ENCODE measurements around the gene GRHL3. TPM values are rescaled to one million over a fixed set of nuclear protein-coding genes. Genes with fewer than 3 reads are reported as not detected.
A peak's percentile ranks its signal among the peaks of the same experiment; 100 is the strongest.

Gene GRHL3
- total RNA-seq, 4 donors from 2014 or later: 93.6 to 154 (median 129) TPM

DNA sequence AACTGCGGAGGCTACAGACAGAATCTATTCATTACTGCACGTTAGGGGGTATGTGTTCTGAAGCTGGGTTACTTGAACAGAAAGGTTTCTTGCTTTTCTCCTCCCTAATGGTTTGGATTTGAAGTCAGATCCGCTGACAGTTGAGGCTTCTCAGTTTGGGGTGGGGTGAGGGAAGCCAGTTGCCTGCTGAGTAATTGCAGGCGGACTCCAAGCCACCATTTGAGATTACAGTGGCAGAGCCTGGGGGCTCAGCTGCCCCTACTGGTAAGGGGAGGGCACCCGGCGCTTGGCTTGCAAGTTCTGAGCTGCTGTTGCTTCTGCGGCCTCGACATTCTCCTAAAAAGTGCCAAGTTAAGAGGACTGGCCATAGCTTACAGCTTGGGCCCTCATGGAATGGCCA, 2.0 kb downstream of the GRHL3 start:
- Histone ChIP-seq H3K36me3 (no peaks in the 10 kb centered on the region), H3K4me1 (peaks cover 57% of the 10 kb centered on the region), H3K27ac (peak overlapping the region; percentile 75), H3K9me3 (no peaks in the 10 kb centered on the region), H3K4me3 (peak overlapping the region; percentile 50), H3K27me3 (no peaks in the 10 kb centered on the region)
- DNase-seq (ENCODE audit: low spot score in 2 of 2): no peak
- WGBS: 75% methylated on average over 8 of the region's 8 CpGs
- TF ChIP-seq CTCF (IDR thresholded peaks at IDR 0.05): no peak
- no peak for TF ChIP-seq POLR2A (IDR thresholded peaks at IDR 0.05)
- TF ChIP-seq EP300 (IDR thresholded peaks at IDR 0.05): no peak
- no peak for TF ChIP-seq POLR2AphosphoS5 (IDR thresholded peaks at IDR 0.05)

- Histone ChIP-seq H3K36me3 (no peaks in the 10 kb centered on the region), H3K9me3 (no peaks in the 10 kb centered on the region), H3K27me3 (no peaks in the 10 kb centered on the region), H3K4me3 (peak overlapping the region; percentile 50), H3K4me1 (peaks cover 49% of the 10 kb centered on the region), H3K27ac (peak overlapping the region; percentile 75)
- no peak for TF ChIP-seq POLR2A (IDR thresholded peaks at IDR 0.05)
- TF ChIP-seq CTCF (IDR thresholded peaks at IDR 0.05): no peak
- TF ChIP-seq POLR2AphosphoS5 (IDR thresholded peaks at IDR 0.05): peak in 1 of 3 donors; percentile 60
- TF ChIP-seq EP300 (IDR thresholded peaks at IDR 0.05): no peak
- WGBS: 2% methylated on average over 30 of the region's 72 CpGs
- peak; percentile 77 to 83 for DNase-seq (ENCODE audit: low spot score in 2 of 2)
Observed at GRCh38 chr1:24321697-24322469, 2.7 kb downstream of the GRHL3 start.

DNA sequence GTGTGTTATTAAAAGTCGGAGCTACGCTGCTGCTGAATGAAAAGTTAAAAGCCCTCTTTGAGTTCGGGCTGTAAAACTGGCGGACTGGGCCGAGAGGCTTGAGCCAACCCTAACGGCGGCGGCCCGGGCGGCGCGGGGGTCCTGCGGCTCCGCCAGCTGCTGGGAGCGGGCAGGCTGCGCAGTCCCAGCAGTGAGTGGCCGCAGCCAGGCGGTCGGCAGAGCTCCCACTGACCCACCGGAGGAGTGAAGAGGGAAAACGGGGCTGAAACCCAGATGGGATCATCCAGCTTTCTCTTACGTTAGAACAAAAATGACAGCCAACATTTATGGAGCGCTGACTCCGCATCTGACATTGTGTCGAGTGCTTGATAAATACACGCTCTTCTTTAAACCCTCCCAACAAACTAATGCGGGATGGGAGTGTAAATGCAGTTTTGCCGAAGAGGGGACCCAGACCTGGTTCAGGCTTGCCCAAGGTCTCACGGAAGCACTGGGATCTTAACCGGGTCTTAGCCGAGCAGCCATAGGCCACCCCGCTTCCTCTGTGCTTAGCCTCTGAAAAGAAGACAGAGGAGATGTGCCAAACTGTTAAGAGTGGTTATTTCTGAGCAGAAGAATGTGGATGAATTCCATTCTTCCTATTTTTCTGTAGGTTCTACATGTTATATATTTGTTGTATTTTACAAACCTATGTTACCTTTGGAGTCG, 3.5 kb downstream of the GRHL3 start:
- no peaks in the 10 kb centered on the region for H3K36me3 ChIP-seq
- 30% methylated on average over 28 of the region's 33 CpGs for WGBS
- H3K27ac ChIP-seq: peak overlapping the region; percentile 75
- H3K9me3 ChIP-seq: no peaks in the 10 kb centered on the region
- peaks cover 42% of the 10 kb centered on the region for H3K4me1 ChIP-seq
- no peak for TF ChIP-seq EP300 (IDR thresholded peaks at IDR 0.05)
- no peak for TF ChIP-seq CTCF (IDR thresholded peaks at IDR 0.05)
- no peak for TF ChIP-seq POLR2AphosphoS5 (IDR thresholded peaks at IDR 0.05)
- TF ChIP-seq POLR2A (IDR thresholded peaks at IDR 0.05): no peak
- peak overlapping the region; percentile 50 for H3K4me3 ChIP-seq
- H3K27me3 ChIP-seq: no peaks in the 10 kb centered on the region
- no peak for DNase-seq (ENCODE audit: low spot score in 2 of 2)

- no peak overlapping the region for H3K27ac ChIP-seq
- H3K27me3 ChIP-seq: no peaks in the 10 kb centered on the region
- DNase-seq (ENCODE audit: low spot score in 2 of 2): no peak
- no peak overlapping the region for H3K4me3 ChIP-seq
- WGBS: 58% methylated on average over 2 of the region's 2 CpGs
- H3K4me1 ChIP-seq: peaks cover 35% of the 10 kb centered on the region
- TF ChIP-seq POLR2A (IDR thresholded peaks at IDR 0.05): no peak
- H3K36me3 ChIP-seq: no peaks in the 10 kb centered on the region
- no peaks in the 10 kb centered on the region for H3K9me3 ChIP-seq
Observed at GRCh38 chr1:24323281-24323680, 4.1 kb downstream of the GRHL3 start.

- no peak for DNase-seq (ENCODE audit: low spot score in 2 of 2)
- Histone ChIP-seq H3K27ac (no peak overlapping the region), H3K9me3 (no peaks in the 10 kb centered on the region), H3K27me3 (no peaks in the 10 kb centered on the region), H3K36me3 (no peaks in the 10 kb centered on the region), H3K4me1 (peaks cover 19% of the 10 kb centered on the region), H3K4me3 (no peak overlapping the region)
- TF ChIP-seq CTCF (IDR thresholded peaks at IDR 0.05): no peak
- TF ChIP-seq POLR2AphosphoS5 (IDR thresholded peaks at IDR 0.05): no peak
- no peak for TF ChIP-seq EP300 (IDR thresholded peaks at IDR 0.05)
- TF ChIP-seq POLR2A (IDR thresholded peaks at IDR 0.05): no peak
- 86% methylated on average over 5 of the region's 6 CpGs for WGBS
Observed at GRCh38 chr1:24324903-24325302, 5.7 kb downstream of the GRHL3 start.

All from suprapubic skin (tissue), 4 donors.